NOMO-1 treated with dmso at 0.1 percent for 144 hours (cell line): ENCODE data around the gene COL6A5.
"Not testable (repeated sequence)": the region's sequence is repeated elsewhere in the genome, so short reads cannot be mapped to it uniquely, and the experiment has no call there.

Experiments used
- DNase-seq: peaks from one replicate; lab custom pipeline; 2025; ENCODE audit not compliant: unreplicated experiment; lab: John Stamatoyannopoulos, UW

Gene COL6A5

DNA sequence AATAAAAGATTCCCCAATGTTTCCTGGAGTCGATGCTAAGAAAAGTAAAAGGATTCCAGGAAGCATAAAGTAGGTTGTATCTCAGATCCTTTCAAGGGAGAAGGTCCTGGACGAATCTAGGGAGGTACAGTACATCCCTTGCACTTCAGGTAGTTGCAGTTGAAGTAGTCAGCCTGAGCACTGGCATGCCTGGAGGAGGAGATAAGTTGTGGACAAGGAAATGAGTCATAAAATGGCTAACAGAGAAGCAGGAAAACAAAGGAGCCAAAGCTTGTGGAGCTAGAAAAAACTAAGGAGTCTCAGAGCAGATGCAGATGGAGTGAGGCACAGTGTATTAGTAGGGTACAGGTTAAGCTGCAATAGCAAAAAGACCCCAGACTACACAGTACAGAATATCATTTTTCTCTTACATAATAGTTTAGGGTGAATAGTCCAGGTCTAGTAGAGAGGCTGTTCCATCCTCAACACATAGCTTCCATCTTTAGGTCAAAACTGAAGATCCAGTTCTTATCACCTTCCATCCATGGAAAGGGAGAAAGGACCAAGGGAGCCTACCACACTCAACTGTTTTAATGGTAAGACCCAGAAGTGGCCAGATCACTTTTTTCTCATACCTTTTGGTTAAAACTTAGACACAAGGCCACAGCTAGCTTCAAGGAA, 41.3 kb downstream of the COL6A5 start:
- DNase-seq: no peak

DNA sequence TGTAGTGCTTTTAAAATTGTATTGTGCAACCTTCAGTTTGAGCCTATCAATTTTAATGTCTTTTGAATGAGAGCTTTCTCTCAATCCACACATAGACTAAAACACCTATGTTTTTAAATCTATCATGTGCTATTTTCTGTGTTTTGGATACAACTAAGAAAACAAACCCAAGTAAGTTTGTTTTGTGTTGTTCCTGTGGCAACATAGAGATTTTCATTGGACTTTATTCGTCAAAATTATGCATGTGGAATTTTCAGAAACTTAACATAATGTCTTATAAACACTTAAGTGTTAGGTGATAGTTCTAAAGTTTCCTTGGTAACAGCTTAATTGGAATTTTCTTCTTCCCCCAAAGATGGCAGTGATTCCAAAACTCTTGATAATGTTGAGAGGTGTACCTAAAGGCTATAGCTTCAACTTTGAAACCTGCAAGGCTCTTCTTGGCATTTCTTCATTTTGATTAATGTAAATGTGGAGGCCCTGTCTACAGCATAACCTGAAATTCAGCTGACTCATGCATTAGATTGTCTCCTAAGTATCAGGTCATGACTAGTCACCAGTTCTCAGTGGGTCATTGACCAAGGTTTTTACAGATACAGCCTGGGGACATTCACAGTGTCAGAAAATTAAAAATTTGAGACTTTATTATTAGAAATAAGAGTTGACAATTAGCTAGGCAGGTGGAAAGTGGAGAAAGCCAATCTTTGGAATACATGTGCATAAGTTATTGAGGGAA, 44.4 kb downstream of the COL6A5 start:
- no peak for DNase-seq

DNA sequence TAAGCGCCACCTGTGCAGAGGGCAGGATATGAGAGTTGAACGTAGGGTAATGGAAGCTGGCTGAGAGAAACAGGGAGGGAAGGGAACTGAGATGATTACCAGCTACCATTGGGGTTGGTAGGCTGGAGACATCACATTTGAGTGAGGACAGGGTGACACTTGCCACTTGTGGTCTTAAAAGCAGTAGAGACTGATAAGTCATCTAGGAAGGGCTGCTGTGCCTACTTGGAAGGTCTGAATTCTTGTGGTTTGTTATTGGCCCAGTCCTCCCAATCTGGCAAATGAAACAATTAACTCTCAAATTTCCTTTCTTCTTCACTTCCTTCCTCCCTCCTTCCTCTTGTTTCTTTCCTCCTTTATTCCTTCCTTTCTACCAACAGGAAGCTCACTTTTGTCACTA, 46.8 kb downstream of the COL6A5 start:
- DNase-seq: no peak

DNA sequence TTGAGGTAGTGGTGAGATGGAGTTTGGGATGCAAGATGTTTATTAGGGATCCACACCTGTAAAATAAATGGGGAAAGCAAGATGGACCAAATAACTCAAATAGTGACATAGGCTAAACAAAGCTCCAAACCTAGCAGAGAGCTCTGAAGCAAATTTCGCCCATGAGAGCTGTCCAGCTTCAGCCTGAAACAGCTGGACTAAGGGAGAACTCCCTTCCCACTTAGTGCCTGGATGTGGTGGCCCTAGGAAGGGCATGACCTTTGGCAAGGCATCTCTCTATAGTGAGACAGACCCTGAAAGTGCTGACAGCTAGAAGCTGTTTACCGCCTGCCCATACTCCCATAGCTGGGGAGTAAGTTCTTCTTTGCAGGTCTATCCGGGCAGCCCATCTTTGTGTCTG, 48.1 kb downstream of the COL6A5 start:
- no peak for DNase-seq

DNA sequence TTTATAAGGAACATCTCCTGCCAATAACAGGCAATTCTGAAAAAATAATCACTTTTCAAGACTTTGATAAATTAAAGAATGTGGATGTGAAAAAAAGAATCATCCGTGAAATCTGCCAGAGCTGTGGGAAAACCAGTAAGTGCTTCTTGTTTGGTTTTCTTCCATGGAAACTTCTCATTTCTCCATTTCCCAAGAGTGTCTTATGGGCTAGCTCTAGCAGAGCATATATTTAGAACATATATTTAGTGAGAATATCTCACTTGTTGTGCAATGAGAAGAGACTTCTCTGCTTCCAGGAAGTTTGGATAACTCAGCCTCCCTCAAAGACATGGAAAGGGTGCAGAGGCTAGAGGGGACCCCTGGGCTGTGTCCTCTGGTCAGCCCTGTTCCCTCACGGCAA, 49.9 kb downstream of the COL6A5 start:
- no peak for DNase-seq

DNA sequence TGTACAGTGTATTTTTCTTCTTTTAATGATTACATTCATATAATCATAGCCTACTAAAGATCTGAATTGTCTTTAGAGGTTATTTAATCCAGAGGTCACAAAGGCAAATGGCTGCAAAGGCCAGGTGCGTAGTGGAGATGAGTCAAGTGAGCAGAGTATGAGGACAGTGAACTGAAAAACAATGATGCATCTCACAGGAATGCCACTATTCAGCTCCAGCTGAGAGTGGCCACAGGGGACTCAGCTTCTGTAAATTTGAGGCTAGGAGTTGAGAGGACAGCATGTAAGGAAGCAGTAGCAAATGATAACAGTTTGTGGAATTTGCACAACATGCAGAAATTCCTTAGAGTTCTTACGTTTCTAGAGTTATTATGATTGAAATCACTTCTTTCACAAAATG, 50.4 kb downstream of the COL6A5 start:
- DNase-seq: no peak

DNA sequence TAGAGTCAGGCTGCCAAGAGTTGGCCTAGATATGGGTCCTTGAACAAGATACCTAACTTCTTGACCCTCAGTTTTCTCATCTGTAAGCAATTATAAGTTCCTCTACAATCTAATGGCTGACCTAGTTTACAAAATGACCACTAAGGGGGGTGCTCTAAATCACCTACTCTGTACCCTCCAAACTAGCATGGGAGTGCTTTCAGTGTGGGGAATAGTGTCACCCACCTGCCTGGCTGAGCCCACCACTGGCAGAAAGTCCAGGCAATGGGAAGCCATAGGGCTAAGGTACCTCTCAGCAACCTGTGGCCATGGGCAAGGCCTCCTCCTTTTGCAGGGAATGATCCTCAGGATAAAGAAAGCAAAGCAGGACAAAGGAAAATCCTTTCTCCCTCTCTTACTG, 58.9 kb downstream of the COL6A5 start:
- no peak for DNase-seq

DNA sequence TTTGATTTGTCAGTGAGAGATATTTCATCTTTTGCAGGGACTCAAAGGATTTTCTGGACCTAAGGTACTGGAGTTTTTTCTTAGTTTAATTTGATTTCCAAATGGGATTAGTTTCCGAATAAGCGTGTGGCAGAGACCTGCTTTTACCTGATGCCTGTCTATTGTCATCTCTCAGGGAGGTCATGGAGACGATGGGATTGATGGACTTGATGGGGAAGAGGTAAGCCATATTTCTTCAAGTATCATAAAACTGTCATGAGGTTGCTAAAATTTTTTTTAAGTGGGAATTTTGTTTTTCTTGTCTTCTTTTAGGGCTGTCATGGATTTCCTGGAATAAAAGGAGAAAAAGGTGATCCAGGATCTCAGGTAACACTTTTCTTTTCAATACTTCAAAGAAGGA, 60.5 kb downstream of the COL6A5 start:
- DNase-seq: no peak

DNA sequence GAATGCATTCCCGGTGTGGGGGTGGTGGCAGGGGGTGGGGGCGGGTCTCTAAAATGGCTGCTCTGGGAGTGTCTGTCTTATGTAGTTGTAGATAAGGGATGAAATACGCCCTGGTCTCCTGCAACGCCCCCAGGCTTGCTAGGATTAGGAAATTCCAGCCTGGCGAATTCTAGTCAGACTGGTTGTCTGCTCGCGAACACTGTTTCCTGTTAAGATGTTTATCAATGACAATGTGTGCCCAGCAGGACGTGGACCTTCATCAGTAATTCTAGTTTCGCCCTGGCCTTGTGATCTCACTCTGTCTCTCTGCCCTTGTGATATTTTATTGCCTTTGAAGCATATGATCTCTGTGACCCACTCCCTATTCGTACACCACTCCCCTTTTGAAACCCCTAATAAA, 62.8 kb downstream of the COL6A5 start:
- not testable (repeated sequence) for DNase-seq

DNA sequence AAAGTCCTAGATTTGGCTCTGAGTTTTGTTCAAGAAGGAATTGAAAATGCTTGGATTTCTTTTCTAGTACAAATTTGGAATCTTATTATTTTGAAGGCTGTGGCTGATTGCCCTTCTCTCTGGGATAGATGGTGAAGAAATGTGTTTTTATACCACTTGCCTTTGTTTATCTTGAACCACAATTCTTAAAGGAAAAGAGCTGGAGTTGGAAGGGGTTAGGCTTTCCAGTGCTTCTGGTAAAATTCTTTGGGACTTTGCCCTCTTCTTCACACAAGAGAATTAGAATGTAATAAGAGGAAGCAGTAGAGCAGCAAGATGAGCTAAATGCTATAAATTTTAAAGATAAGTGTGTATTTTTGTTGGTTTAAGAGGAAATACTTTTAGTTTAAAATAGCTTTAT, 65.8 kb downstream of the COL6A5 start:
- DNase-seq: peak; percentile 24

DNA sequence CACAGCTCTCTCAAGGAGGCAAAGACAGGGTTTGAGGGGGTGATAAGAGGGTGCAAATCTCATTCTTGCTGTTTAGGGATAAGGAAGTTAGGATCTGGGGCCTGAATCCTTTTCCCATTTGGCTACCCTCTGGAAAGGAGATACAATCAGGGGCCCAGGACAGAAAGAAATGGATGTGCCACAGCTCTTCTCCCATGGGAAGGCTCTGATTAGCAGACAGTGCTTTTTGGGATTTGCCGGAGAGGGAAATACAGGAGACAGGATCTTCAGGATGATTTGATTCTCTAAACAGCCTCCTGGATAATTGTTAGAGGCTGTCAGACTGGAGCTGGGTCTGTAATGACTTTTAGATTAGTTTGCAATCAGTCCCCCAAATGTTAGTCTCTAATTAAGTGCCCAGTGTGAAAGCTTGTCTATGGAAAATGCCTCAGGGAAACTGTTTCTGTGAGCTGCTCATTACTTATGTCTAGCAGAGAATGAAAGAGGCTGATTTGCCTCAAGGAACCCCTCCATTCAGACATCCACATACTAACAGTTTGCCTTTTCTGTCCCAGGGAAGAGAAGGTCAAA, 67.6 kb downstream of the COL6A5 start:
- no peak for DNase-seq

DNA sequence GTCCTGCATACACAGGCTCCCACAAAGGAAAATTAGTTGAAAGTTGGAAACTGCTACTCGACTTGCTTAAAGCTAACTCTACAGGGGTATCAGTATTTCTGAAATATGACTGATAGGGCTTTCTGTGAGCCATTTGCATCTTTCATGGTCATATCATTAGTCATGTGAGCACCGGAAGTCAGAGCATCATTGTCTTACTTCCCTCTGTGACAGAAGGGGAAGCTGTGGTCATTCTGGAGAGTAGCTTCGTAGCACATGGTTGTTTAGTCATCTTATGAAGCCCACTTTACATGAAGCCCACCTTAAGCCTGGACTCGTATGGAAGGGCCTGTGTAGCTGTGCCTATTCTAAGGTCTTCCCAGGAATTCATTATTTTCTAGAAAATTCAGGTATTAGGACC, 69.0 kb downstream of the COL6A5 start:
- peak; percentile 81 for DNase-seq

DNA sequence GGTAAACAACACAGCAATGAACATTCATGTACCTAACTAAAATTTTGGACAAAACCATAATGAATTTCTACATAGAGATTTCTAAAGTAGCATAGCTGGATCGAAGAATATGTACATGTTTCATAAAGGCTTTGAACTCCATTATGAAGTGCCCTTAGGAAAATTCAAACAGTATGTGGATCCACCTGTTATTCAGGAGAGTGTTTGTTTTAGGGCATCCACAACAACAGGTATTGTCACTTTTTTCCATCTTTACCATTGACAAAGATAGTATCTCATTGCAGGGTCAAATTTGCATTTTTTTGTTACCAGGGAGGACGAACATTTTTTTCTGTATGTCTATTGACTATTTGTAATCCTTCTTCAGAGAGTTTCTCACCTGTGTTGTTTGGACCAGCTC, 75.0 kb downstream of the COL6A5 start:
- no peak for DNase-seq

DNA sequence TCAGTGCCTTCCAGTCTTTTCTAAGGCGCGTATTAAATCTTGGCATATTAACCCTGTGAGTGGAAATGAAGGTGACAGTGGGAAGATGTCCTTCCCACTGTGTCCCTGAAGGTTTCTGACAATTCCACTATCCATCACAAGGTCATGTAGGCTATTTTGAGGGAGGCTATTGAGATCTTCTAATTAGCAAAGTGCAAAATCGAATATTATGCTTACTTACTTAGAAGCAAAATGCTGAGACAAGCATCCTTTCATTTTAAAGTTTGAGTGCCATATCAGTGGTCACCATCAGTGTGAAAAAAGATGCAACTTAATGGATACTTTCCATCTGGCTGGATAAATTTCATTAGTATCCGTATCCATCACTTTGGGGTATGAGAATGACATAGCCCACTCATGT, 77.6 kb downstream of the COL6A5 start:
- no peak for DNase-seq

DNA sequence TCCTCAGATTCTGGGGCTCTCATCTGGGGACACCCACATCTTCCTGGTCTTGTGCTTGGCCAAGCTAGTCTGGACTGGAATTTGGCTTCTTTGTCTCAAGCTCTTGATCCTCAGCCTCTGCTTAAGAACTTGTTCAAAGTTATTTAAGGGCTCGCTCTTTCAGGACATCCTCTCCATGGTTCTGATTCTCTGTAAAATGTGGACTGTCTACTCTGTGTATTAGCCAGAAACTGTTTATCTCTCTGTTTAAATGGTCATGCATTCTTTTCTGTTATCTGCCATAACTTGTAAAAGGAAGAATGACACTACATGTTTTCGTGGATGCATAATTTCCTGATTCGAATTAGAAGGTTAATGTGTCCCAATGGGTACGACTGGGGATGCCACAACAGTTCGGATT, 79.4 kb downstream of the COL6A5 start:
- DNase-seq: no peak

DNA sequence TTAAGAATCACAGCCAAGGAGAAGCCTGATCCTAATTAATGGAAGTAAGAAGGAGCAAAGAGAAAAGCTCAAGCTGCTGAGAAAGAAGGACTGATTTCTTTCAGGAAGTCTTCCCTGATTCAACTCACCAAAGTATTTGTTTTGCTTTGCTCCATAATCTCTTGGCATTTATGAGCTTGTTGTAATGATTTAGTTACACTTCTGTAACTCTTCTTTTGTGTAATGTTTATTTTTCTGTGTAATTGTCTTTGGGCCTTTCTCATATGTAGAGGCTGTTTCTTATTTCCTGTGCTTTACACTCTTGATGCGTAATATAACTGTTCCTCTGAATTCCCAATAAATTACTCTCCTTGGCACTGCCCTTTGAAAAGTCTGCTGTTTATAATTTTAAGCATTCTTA, 80.0 kb downstream of the COL6A5 start:
- DNase-seq: no peak

DNA sequence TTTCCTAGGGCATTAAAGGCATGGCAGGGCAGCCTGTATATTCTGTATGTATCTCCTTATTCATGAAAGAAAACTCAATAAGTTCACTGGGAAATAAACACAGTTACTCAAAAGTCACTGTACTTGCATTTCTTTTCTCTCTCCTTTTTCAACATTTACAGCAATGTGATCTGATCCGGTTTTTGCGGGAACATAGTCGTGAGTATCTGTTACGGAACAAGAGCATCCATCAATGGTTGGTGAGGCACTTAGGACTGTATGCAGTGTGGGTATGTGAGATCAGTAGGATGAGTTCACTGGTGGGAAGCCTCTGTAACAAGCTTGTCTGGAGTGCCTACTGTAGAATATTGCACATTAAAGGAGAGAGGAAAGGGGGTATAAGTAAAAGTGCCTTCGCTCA, 80.7 kb downstream of the COL6A5 start:
- no peak for DNase-seq

DNA sequence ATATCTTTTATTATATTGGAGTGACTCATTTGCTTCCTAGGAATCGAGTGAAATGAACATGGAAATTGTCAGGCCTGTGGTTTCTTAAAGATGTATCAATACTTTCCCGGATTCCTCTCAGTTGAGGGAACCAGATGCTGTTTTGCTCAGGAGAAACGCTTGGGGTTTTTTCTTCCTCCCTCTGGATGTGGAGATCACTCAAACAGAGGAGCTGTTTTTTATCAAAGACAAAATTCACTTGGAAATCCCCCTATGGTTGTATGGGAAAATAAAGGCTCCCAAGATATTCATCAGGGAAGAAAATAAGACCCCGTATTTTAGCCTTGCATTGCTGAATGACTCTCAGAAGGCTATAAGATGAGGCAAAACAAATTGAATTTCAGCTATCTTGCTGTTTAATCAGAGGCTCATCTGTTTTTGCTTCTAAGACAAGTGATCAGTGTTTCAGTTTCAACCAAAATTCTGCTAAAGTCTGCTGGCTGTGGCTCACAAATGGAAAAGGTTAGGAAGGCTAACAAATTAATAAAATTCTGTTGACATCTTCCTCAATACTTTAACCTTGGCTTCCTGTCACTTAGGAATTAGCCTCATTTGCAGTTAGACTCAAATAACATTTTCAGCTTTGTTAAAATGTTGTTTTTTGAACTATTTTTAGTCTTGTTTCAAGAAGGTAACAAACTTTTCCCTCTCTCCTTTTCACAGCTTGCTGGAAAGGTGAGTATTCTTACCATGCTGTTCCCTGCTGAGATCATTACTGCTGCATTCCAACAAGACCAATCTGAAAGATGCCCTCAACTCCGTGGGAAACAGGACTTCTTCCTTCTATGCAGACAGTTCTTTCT, 83.6 kb downstream of the COL6A5 start:
- no peak for DNase-seq

DNA sequence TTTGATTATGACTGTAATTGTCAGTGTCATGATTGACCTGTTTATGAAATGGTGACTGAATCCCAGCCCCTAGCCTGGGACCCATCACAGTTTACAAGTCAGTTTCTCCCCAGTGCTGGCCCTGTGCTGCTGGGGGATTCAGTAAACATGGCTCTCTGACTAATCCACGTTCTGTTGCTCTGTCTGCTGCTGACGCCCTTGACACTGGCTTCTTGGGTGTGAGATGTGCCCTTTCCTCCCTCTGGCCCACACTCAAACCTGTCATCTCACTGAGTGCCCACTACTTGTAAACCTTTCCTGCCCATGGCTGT, 84.2 kb downstream of the COL6A5 start:
- no peak for DNase-seq

DNA sequence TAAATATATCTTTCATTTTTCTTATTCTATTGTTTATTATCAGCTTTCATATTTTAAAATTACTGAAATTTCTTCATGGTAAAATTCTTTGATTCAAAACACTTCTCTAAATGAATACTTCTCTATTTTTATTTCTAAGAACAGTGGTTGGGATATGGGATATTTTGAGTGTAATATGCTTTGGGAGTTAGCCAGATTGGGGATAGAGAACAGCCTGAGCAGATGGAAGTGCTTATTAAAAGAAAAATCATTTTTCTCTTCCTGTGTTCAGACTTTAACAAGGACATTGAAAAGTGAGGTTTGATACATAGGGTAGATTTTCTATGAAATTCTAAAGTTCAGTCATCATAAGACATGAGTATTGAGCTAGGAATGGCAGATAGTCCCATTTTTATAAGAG, 84.8 kb downstream of the COL6A5 start:
- no peak for DNase-seq

DNA sequence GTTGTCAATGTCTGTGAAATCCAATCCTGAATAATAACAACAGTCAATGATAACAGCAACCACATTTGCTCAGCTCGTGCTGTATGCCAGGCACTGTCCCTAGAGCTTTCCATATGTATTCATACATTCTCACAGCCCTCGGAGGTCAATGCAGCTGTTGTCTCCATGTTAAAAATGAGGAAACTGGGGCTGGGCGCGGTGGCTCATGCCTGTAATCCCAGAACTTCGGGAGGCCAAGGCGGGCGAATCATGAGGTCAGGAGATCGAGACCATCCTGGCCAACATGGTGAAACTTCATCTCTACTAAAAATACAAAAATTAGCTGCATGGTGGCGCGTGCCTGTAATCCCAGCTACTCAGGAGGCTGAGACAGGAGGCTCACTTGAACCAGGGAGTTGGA, 86.6 kb downstream of the COL6A5 start:
- not testable (repeated sequence) for DNase-seq

DNA sequence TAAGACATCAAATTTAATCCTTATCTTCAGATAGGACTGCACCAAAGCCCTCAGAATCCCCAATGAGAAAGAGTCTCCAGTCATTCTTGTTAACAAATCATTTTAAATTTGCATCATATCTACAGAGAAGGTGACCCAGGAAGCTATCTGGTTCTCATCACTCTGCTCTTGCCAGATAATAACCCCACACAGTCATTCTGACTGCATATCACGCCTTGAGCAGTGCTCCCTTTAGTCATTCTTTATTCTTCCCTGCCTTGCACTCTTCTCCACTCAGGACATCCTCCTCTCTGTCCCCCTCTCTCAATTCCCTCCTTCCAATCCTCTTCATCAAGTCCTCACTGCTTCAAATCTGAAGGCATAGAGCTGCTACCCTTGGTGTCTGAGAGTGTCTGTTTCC, 87.8 kb downstream of the COL6A5 start:
- no peak for DNase-seq
